ELR (cell line): ENCODE measurements around the gene NHSL1.

ENCODE experiments used
- DNase-seq: peaks from one replicate; pipeline ENCODE4 v3.0.0-alpha.2; 2015; ENCODE audit warnings: low read depth

Gene NHSL1

DNA sequence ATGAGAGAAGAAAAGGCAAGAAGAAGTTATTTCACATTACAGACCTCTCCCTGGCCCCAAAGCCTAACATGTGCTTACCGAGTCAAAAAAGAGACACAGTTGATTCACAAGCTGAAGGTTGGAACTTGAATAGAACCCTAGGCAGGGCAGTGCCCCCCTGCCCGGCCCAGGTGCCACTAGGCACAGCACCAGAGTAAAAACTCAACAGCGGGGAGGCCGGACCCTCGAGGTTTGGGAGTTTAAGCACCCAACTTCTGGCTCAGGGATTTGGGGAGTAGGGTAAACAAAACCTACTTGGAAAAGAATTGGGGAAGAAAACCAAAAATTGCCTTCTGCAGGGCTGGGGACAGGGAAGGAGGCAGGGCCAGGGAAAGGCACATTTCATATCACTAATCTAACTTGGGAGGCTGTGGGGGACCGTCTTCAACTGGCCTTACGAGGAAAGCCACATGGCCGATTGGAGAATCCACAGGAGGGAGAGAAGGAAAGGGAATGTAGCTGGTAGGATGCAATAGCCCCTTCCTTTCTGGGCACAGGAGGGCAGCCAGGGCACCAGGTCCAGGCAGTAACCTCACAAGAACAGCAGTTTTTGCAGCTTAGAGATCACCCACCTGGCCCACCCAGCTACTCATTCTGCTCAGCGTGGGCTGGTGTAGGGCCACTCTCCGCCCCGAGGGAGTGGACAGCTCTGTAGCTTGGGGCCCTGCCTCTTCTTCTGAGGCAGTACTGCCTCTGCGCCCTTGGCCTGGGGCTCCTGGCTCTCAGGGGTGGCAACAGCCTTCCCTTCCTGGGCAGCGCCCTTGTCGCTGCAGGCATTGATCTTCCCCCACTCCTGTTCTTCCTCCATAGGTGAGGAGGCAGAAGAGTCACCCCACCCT is 97.1 kb downstream of the NHSL1 start:
- DNase-seq = no peak

DNA sequence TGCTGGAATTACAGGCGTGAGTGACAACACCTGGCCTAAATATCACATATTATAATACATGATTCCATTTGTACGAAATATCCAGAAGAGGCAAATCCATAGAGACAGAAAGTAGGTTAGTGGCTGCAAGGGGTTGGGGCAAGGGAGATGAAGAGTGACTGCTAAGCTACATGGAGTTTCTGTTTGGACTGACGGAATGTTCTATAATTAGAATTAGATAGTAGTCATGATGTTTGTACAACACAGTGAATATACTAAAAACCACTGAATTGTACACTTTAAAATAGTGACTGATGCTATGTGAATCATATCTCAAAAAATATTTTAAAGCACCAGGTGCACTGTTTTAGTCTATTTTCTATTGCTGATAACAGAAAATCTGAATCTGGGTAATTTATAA is 99.0 kb downstream of the NHSL1 start:
- DNase-seq = no peak

DNA sequence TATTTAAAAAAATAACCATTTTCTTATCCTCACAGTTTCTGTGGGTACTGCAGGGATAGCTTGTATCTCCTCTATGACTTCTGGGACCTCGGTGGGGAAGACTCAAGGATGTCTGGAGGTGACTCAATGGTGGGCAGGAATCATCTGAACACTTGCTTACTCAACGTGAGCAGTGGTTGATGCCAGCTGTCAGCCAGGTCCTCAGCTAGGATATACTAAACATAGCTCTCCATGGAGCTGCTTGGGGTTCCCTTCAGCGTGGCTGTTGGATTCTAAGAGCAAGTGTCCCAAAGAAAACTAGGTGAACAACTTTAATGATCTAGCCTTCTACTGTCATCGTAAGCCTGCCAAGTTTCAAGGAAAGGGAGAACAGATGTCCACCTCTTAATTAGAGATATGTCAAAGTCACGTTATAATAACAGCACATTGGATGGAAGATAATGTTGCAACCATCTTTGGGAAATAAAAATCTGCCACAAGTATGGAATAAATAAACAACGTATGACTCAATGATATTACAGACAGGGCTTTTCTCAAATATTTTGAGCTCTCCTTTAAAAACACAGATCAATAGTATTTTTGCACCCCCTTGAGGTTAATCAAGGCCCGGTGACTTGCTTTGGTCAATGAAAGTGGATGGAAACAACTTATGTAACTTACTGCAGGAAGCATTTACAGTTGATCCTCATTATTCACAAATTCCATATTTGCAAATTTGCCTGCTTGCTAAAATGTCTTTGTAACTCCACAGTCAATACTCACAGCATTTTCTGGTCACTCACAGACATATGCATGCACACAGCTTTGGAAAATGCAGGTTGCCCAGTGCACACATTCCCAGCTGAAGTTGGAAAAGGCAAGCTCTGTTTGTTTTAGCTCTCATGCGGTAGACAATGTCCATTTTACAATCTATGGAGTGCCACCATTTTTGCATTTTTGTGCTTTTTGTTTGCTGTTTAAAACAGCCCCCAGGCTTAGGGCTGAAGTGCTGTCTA is 101.9 kb downstream of the NHSL1 start:
- peak; percentile 40 for DNase-seq

DNA sequence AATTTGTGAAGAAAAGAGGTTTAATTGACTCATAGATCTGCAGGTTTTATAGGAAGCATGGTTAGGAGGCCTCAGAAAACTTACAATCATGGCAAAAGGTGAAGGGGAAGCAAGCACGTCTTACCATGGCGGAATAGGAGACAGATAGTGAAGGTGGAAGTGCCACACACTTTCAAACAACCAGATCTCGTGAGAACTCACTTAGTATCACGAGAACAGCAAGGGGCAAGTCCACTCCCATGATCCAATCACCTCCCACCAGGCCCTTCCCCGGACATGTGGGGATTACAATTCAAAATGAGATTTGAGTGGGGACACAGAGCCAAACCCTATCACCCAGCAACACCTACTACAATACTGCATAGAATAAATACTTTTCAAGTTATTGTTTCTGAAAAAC is 102.6 kb downstream of the NHSL1 start:
- DNase-seq = no peak

DNA sequence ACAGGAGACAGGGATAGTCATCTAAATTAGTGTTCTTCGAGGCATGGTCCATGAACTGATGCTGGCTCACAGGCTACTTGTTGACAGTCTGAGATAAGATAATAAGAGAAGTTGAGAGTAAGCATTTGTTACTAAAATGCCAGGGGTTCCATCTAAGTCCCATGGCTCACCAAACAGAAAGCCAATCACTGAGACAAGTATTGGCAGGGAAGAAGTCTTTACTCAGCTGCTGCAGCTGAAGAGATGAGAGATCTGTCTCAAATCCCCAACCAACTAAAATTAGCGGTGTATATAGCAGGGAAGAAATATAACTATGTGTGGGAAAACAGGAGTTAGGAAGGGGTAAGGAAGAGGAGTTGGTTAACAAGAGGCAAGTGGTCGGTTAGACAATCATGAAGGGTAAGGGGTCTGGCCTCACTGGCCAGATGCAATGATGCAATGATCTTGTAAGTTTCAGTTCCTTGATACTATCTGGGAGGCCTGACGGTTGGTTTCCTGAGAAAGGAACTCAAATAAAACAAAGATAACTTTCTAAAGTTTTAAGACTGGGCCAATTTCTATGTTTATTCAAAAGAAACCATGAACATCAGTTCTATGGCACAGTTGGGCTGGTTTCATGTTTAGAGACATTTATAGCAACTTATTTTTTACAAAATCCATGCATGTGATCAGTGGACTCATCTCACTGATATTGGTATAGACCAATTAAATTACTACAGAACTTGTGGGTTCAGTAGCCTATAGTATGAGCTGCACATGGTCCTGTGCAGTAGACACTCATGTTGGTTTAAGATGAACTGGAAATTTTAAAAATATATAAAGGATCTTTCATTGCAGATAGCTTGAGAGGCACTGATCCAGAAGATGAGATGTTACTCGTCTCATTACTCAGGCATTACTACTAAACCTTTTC is 105.2 kb downstream of the NHSL1 start:
- no peak for DNase-seq

DNA sequence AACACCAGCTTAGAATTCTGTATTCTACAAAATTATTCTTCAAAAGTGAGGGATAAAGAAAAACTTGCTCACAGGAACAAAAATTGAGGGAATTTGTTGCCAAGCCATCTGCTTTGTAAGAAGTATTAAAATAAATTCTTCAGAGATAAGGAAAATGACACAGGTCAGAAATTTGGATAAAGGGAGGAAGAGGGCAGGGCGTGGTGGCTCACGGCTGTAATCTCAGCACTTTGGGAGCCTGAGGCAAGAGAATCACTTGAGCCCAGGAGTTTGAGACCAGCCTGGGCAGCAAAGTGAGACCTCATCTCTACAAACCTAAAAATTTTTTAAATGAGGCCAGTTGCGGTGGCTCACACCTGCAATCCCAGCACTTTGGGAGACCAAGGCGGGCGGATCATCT is 109.7 kb downstream of the NHSL1 start:
- DNase-seq = no peak

DNA sequence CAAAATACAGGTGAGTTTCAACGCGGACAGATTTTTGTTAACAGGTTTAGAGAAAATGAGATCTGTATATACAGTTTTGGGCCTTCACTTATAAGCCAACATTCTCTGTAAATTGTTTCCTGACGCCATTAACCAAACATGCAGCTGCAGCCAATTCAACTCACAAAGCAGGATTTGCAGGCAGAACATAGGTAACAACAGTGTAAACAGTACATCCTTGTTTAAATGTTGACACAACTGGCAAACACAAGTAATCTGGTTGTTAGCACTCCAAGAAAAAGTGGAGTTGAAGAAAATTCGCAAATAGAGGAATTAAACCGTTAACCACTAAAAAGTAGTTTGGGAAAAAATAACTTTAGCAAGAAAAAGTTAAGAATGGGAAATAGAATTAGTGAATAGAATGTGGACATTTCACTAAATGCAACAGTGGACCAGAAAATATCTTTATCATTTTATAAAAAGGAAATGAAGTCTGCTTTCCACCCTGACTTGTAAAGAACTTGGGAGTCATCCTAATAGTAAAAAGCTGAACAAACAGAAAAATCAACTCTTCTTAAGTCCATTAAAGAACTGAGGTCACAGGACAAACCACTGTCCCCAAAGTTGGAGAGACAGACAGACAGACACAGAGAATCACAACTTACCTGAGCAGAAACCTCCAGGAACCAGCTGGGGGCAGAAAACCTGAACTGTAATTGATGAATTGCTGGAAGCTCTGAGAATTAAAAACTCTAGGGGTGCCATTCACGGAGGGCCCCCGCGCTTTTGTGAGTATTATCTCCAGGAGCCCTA is 111.5 kb downstream of the NHSL1 start:
- DNase-seq = no peak

DNA sequence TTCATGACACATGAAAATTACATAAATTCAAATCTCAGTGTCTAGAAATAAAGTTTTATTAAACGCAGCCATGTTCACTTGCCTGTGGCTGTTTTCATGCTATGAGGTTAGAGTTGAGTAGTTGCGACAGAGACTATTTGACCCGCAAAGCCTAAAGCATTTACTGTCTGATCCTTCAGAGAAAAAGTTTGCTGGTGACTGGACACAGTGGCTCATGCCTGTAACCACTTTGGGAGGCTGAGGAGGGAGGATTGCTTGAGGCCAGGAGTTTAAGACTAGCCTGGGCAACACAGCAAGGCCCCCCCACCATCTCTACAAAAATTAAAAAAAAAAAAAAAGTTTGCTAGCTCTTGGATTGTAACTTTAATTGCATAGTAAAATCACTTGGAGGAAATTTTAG is 112.4 kb downstream of the NHSL1 start:
- no peak for DNase-seq

DNA sequence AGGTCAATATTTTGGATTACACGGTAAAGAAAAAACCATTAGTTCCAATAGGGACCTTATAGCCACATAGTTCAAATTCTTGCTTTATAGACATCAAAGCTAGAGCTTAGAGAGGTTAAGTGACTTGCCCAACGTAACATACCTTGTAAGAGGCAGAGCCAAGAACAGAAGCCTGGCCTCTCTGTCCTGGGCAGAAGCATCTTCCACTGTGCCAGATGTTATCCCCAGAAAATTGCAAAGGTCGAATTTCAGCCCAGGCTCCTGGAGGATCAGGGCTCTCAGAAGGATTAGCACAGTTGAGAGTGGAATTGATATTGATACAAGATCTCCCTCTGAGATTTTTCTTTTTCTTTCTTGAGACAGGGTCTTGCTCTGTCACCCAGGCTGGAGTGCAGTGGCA is 115.5 kb downstream of the NHSL1 start:
- DNase-seq = no peak

DNA sequence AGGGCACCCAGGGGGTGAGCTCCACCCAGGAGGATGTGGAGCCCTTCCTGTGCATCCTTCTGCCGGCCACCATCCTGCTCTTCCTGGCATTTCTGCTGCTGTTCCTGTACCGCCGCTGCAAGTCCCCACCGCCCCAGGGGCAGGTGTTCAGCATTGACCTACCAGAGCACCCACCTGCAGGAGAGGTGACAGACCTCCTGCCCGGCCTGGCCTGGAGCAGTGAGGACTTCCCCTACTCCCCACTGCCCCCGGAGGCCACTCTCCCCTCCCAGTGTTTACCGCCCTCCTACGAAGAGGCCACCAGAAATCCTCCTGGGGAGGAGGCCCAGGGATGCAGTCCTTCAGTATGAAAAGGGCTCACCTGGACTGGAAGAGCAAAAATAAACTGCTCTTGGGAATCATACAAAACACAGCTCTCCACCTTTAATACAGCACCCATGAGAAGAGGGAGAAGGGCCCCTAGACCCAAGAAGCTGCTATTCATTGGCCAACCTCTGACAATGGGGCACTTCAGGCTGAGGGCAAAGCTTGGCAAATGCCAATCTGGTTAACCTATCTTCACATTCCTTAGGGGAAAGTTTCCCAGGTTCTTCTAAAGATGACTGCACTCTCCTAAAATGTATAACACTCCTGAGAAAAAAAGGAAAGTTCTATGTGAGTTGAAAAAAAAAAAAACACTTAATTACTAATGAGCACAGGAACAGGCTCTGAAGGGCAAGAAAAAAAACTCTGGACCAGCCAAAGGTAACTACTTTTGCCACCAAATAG is 116.6 kb downstream of the NHSL1 start:
- DNase-seq = no peak

DNA sequence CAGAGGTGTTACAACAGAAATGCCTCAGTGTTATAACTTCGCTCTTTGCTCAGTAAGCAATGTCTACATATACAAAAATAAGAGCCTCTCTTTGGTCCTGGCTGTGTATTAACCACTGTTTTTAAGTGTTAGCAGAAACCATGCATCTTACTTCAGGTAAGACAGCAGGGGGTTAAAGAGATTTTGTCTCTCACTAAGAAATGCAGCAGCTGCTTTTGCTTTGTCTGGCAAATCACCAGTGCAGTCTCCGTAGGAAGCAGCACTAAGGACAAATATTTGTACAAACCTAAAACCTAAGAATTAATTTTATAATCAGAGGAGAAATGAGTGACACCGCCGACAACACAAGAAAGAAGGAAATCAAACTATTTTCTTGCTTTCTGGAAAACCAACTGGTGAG is 120.8 kb downstream of the NHSL1 start:
- no peak for DNase-seq

DNA sequence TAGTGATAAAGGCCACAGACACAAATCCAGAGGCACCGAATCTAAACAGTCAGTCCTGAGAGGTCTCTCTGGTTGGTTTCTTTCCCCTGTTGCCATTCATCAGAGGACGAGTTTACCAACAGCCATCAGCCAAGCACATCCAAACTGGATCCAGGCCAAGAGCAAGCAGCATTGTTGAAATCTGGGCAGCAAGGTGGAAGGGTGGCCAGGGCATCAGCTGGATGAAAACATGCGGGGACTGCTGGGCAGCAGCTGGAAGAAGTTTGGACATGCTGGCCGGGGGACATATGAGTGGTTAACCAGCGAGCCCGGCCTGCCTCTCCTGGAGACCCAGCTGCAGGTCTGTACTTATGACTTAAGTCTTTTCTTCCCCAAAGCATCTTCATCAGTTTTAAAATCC is 121.5 kb downstream of the NHSL1 start, which contains the start of gene SMIM28:
SMIM28 (plus strand) TSS at position 62 of the 400 bp plus-strand sequence; CDS start at position 230, 168 bp downstream.
- DNase-seq = no peak

DNA sequence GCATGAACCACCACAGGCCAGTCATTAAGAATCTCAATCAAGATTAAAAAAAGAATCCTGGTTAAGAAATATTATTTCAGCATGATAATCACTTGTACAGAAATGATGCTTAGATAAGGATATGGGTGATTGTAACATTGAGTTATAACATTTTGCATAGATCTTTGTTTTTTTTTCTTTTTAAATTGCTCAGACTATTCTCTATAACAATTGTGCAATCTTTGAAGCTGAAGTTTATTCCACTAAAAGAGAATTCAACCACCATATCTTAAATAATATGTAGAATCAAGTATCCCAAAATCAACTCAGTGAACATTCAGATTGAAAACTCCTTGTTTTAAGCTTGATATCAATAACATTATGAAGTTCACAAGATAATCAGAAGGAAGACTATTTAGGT is 122.3 kb downstream of the NHSL1 start:
- no peak for DNase-seq

DNA sequence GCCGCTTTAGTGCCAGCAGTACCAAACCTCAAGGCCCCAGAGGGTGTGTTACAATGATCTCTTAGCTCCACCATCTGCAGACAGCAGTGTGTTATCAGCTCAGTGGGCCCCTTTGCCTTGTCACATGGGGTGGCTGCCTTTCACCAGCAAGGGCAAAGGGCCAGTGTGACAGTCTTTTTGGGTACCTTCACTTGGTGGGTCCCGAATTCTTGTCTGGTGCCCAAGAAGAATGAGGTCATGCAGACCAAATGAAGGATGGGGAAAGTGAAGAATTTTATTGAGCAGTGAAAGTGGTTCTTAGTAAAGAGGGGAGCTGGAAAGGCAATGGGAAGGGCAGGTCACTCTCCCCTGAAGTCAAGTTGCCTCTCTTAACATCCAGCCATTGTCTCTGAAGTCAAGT is 124.5 kb downstream of the NHSL1 start:
- no peak for DNase-seq

DNA sequence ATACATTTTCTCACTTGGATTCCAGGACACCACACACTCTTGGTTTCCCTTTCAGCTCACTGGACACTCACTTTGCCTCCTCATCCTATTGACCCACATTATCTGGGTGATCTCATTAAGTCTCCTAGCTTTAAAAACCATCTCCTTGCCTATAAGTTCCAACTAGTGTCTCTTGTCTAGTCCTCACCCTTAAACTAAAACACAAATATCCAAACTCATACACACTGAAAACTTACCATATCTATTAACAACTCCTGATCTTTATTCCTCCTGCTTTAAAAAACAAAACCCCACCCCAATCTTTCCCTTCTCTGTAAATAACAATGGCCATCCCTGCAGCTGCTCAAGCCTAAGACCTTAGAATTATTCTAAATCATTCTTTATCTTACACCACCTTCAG is 125.1 kb downstream of the NHSL1 start:
- DNase-seq = no peak

DNA sequence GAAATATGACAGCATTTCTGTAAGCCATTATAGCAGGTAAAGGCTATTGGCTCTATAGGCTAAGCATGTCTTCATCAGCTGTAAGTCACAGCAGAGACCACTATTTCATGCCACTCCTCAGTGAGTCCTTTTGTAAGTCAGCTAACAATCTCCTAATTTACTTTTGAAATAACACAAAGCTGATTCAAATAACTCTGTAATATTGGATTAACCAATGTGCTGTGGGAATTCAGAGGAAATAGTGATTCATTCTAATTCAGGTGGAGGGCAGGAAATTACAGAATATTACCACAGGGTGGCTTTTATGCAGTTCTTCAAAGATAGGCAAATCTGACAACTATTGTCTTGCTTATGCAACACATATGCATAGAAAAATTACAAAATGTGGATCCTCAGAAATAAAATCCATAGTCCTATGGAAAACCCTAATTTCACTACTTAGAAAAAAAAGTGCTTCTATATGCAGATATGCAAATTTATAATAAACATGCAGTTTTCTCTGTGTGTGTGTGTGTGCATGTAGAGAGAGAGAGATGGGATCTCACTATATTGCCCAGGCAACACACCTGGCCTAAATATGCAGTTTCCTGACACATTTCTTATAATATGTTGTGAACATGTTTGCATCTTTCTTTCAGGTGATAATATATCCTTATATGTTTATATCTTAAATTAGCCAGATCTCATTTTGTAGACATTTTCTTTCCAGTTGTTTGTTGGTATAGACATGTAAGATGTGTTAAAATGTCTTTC is 126.4 kb downstream of the NHSL1 start:
- DNase-seq = peak; percentile 47
